ENCODE results near the gene CEBPZ.

CEBPZ gene

GRCh38 chr2:37191747-37192146, 39.6 kb downstream of the CEBPZ start:
- ChIA-PET CTCF (interaction anchor here (1.6 to 1.8 kb wide), 2 partner anchors 24 to 686 kb away, joined by 3 to 4 read pairs; no protein-coding TSS in a partner anchor), POLR2A (no interaction called here)
- DNase-seq (ENCODE audit: extremely low spot score) = no peak
- TF ChIP-seq CTCF (IDR thresholded peaks at IDR 0.05; ENCODE audit: control extremely low read depth, extremely low read depth, low read depth, missing control alignments) = no peak

- DNase-seq (ENCODE audit: extremely low spot score) = no peak
- no peak for TF ChIP-seq CTCF (IDR thresholded peaks at IDR 0.05; ENCODE audit: control extremely low read depth, extremely low read depth, low read depth, missing control alignments)
- ChIA-PET CTCF (interaction anchor here (0.8 to 1.8 kb wide), 2 partner anchors 45 to 686 kb away, joined by 3 to 4 read pairs; no protein-coding TSS in a partner anchor), POLR2A (no interaction called here)
These were observed 40.1 kb downstream of the CEBPZ start for GRCh38 chr2:37191253-37191652.

GRCh38 chr2:37190290-37190689, 41.1 kb downstream of the CEBPZ start:
- ChIA-PET CTCF (interaction anchor here (1.8 kb wide), 1 partner anchor 687 kb away, joined by 4 read pairs; no protein-coding TSS in a partner anchor), POLR2A (no interaction called here)
- no peak for DNase-seq (ENCODE audit: extremely low spot score)
- TF ChIP-seq CTCF (IDR thresholded peaks at IDR 0.05; ENCODE audit: control extremely low read depth, extremely low read depth, low read depth, missing control alignments) = no peak

GRCh38 chr2:37189452-37190153, 41.8 kb downstream of the CEBPZ start:
- ChIA-PET CTCF (interaction anchor here (1.4 kb wide), 1 partner anchor 16 kb away, joined by 3 read pairs; no protein-coding TSS in a partner anchor), POLR2A (no interaction called here)
- TF ChIP-seq CTCF (IDR thresholded peaks at IDR 0.05; ENCODE audit: control extremely low read depth, extremely low read depth, low read depth, missing control alignments) = no peak
- DNase-seq (ENCODE audit: extremely low spot score) = no peak

- POLR2A ChIA-PET = no interaction called here
- TF ChIP-seq CTCF (IDR thresholded peaks at IDR 0.05; ENCODE audit: control extremely low read depth, extremely low read depth, low read depth, missing control alignments) = no peak
- CTCF ChIA-PET = interaction anchor here (1.4 kb wide), 1 partner anchor 15 kb away, joined by 3 read pairs; no protein-coding TSS in a partner anchor
These were observed 42.8 kb downstream of the CEBPZ start, which contains the start of gene SULT6B1 for GRCh38 chr2:37188570-37188969. Gene SULT6B1 (minus strand): TSS chr2:37188670. CDS start chr2:37188640, 30 bp downstream.

GRCh38 chr2:37181726-37182684, 49.4 kb downstream of the CEBPZ start:
- no peak for TF ChIP-seq CTCF (IDR thresholded peaks at IDR 0.05; ENCODE audit: control extremely low read depth, extremely low read depth, low read depth, missing control alignments)
- ChIA-PET POLR2A (no interaction called here), CTCF (interaction anchor here (4.7 kb wide), 1 partner anchor 14 kb away, joined by 41 read pairs; no protein-coding TSS in a partner anchor)
- no peak for DNase-seq (ENCODE audit: extremely low spot score)

More at GRCh38 chr2:37188570-37188969, 42.8 kb downstream of the CEBPZ start, which contains the start of gene SULT6B1:
- no peak for DNase-seq (ENCODE audit: extremely low spot score)

Data from GM10248 (cell line).